ENCODE results near the gene IVNS1ABP. TPM values are rescaled to one million over a fixed set of nuclear protein-coding genes. Genes with fewer than 3 reads are reported as not detected.

Gene IVNS1ABP
- total RNA-seq, 5 donors from 2014 or later (not counting 1 experiment from before 2014, with no cell fraction given), result 125 to 292 (median 136) TPM

GRCh38 chr1:185293967-185294542, 23.0 kb downstream of the IVNS1ABP start:
- no peak for ATAC-seq (replicated peaks in 1 of 4)
- POLR2A ChIA-PET, result interaction anchor here (0.5 to 1.0 kb wide), 4 partner anchors 11 to 90 kb away, joined by 3 read pairs; no protein-coding TSS in a partner anchor

GRCh38 chr1:185292237-185292636, 24.8 kb downstream of the IVNS1ABP start:
- ATAC-seq (replicated peaks in 1 of 4) (no peak), DNase-seq (no peak)
- peaks cover 0 to 5% of the 10 kb centered on the region in 2 experiments for H3K4me1 ChIP-seq (ENCODE audit: control insufficient read depth in 1 of 2, extremely low read depth in 1 of 2, insufficient read depth in 2 of 2, low read length in 2 of 2)
- Mint-ChIP-seq H3K27ac (peak overlapping the region; percentile 18 to 60), H3K36me3 (peaks cover 46% of the 10 kb centered on the region), H3K9me3 (no peaks in the 10 kb centered on the region), H3K4me3 (no peak overlapping the region), H3K27me3 (no peaks in the 10 kb centered on the region), H3K4me1 (peaks cover 32 to 39% (median 35%) of the 10 kb centered on the region in 3 donors)
- POLR2A ChIA-PET, result interaction anchor here in 1 of 2 donors (0.6 to 1.0 kb wide), 7 partner anchors 9 to 429 kb away, joined by 3 to 11 read pairs (median 4); no protein-coding TSS in a partner anchor
- H3K27ac ChIP-seq (ENCODE audit: low read length), result no peak overlapping the region
- WGBS (ENCODE audit: insufficient coverage), result 100% methylated on average over 1 of the region's 5 CpGs
- no peaks in the 10 kb centered on the region for H3K9me3 ChIP-seq
- H3K27me3 ChIP-seq (replicated peaks in 1 of 2; ENCODE audit: control insufficient read depth in 2 of 2, extremely low read depth in 1 of 2, insufficient read depth in 2 of 2, low read length in 1 of 2), result no peaks in the 10 kb centered on the region
- H3K4me3 ChIP-seq (ENCODE audit: control insufficient read depth in 1 of 2, extremely low read depth in 1 of 2, low read length in 1 of 2), result no peak overlapping the region
- peaks cover 0 to 13% of the 10 kb centered on the region in 2 donors for H3K36me3 ChIP-seq (ENCODE audit: control insufficient read depth in 2 of 2, extremely low read depth in 1 of 2, insufficient read depth in 1 of 2, low read length in 1 of 2)
- CTCF ChIA-PET, result interaction anchor here (0.6 to 0.7 kb wide), 4 partner anchors 171 to 378 kb away, joined by 3 to 4 read pairs (median 3); no protein-coding TSS in a partner anchor

More at GRCh38 chr1:185293967-185294542, 23.0 kb downstream of the IVNS1ABP start:
- Mint-ChIP-seq H3K27me3 (no peaks in the 10 kb centered on the region), H3K4me1 (peaks cover 22 to 34% (median 25%) of the 10 kb centered on the region in 3 donors), H3K9me3 (no peaks in the 10 kb centered on the region), H3K27ac (peak overlapping the region in 1 of 2 donors; percentile 55), H3K4me3 (no peak overlapping the region), H3K36me3 (peaks cover 56% of the 10 kb centered on the region)
- H3K27ac ChIP-seq (ENCODE audit: low read length), result no peak overlapping the region
- H3K36me3 ChIP-seq (ENCODE audit: control insufficient read depth in 2 of 2, extremely low read depth in 1 of 2, insufficient read depth in 1 of 2, low read length in 1 of 2), result peaks cover 7 to 30% of the 10 kb centered on the region in 2 donors
- no peak overlapping the region for H3K4me3 ChIP-seq (ENCODE audit: control insufficient read depth in 1 of 2, extremely low read depth in 1 of 2, low read length in 1 of 2)
- CTCF ChIA-PET, result interaction anchor here (0.7 to 1.3 kb wide), 4 partner anchors 11 to 387 kb away, joined by 3 read pairs; no protein-coding TSS in a partner anchor
- H3K9me3 ChIP-seq, result no peaks in the 10 kb centered on the region
- H3K27me3 ChIP-seq (replicated peaks in 1 of 2; ENCODE audit: control insufficient read depth in 2 of 2, extremely low read depth in 1 of 2, insufficient read depth in 2 of 2, low read length in 1 of 2), result no peaks in the 10 kb centered on the region
- peaks cover 0 to 5% of the 10 kb centered on the region in 2 experiments for H3K4me1 ChIP-seq (ENCODE audit: control insufficient read depth in 1 of 2, extremely low read depth in 1 of 2, insufficient read depth in 2 of 2, low read length in 2 of 2)
- no peak for DNase-seq
- WGBS (ENCODE audit: insufficient coverage), result no CpG with 5 or more reads among the region's 1 CpG

GRCh38 chr1:185291652-185292051, 25.4 kb downstream of the IVNS1ABP start:
- Mint-ChIP-seq H3K27ac (peak overlapping the region in 1 of 2 donors; percentile 71), H3K4me1 (peaks cover 31 to 39% (median 37%) of the 10 kb centered on the region in 3 donors), H3K27me3 (no peaks in the 10 kb centered on the region), H3K4me3 (no peak overlapping the region), H3K9me3 (no peaks in the 10 kb centered on the region), H3K36me3 (peaks cover 43% of the 10 kb centered on the region)
- no CpG with 5 or more reads among the region's 1 CpG for WGBS (ENCODE audit: insufficient coverage)
- Histone ChIP-seq H3K27me3 (replicated peaks in 1 of 2; ENCODE audit: control insufficient read depth in 2 of 2, extremely low read depth in 1 of 2, insufficient read depth in 2 of 2, low read length in 1 of 2) (no peaks in the 10 kb centered on the region), H3K36me3 (ENCODE audit: control insufficient read depth in 2 of 2, extremely low read depth in 1 of 2, insufficient read depth in 1 of 2, low read length in 1 of 2) (peaks cover 0 to 8% of the 10 kb centered on the region in 2 donors), H3K9me3 (no peaks in the 10 kb centered on the region), H3K4me1 (ENCODE audit: control insufficient read depth in 1 of 2, extremely low read depth in 1 of 2, insufficient read depth in 2 of 2, low read length in 2 of 2) (peaks cover 0 to 5% of the 10 kb centered on the region in 2 experiments), H3K4me3 (ENCODE audit: control insufficient read depth in 1 of 2, extremely low read depth in 1 of 2, low read length in 1 of 2) (no peak overlapping the region), H3K27ac (ENCODE audit: low read length) (no peak overlapping the region)
- ATAC-seq (replicated peaks in 1 of 4) (no peak), DNase-seq (peak in 1 of 35 experiments; percentile 4)
- CTCF ChIA-PET, result interaction anchor here (0.6 to 0.7 kb wide), 3 partner anchors 171 to 320 kb away, joined by 3 to 4 read pairs (median 3); no protein-coding TSS in a partner anchor
- POLR2A ChIA-PET, result interaction anchor here (0.7 to 1.5 kb wide), 9 partner anchors 9 to 429 kb away, joined by 3 to 11 read pairs (median 4); partner anchors contain the start of gene IVNS1ABP (in 1 of the 2)

GRCh38 chr1:185291159-185291558, 25.9 kb downstream of the IVNS1ABP start:
- H3K36me3 Mint-ChIP-seq, result peaks cover 38% of the 10 kb centered on the region
- Histone ChIP-seq H3K36me3 (ENCODE audit: control insufficient read depth in 2 of 2, extremely low read depth in 1 of 2, insufficient read depth in 1 of 2, low read length in 1 of 2) (peaks cover 0 to 3% of the 10 kb centered on the region in 2 donors), H3K27me3 (replicated peaks in 1 of 2; ENCODE audit: control insufficient read depth in 2 of 2, extremely low read depth in 1 of 2, insufficient read depth in 2 of 2, low read length in 1 of 2) (no peaks in the 10 kb centered on the region), H3K27ac (ENCODE audit: low read length) (no peak overlapping the region), H3K4me1 (ENCODE audit: control insufficient read depth in 1 of 2, extremely low read depth in 1 of 2, insufficient read depth in 2 of 2, low read length in 2 of 2) (peaks cover 0 to 5% of the 10 kb centered on the region in 2 experiments), H3K9me3 (no peaks in the 10 kb centered on the region), H3K4me3 (ENCODE audit: control insufficient read depth in 1 of 2, extremely low read depth in 1 of 2, low read length in 1 of 2) (no peak overlapping the region)
- ATAC-seq (replicated peaks in 1 of 4), result peak in 1 of 4 experiments; percentile 28
- H3K4me3 Mint-ChIP-seq, result no peak overlapping the region
- peaks cover 30 to 40% (median 39%) of the 10 kb centered on the region in 3 donors for H3K4me1 Mint-ChIP-seq
- H3K27me3 Mint-ChIP-seq, result no peaks in the 10 kb centered on the region
- CTCF ChIA-PET, result no interaction called here
- peak overlapping the region; percentile 44 to 61 for H3K27ac Mint-ChIP-seq
- no CpG with 5 or more reads among the region's 1 CpG for WGBS (ENCODE audit: insufficient coverage)
- H3K9me3 Mint-ChIP-seq, result no peaks in the 10 kb centered on the region
- DNase-seq, result no peak
- POLR2A ChIA-PET, result interaction anchor here (0.7 to 1.5 kb wide), 6 partner anchors 9 to 110 kb away, joined by 3 to 5 read pairs (median 3); partner anchors contain the start of gene IVNS1ABP (in 1 of the 2)

GRCh38 chr1:185289880-185290279, 27.2 kb downstream of the IVNS1ABP start:
- Histone ChIP-seq H3K27me3 (replicated peaks in 1 of 2; ENCODE audit: control insufficient read depth in 2 of 2, extremely low read depth in 1 of 2, insufficient read depth in 2 of 2, low read length in 1 of 2) (no peaks in the 10 kb centered on the region), H3K27ac (ENCODE audit: low read length) (no peak overlapping the region), H3K4me3 (ENCODE audit: control insufficient read depth in 1 of 2, extremely low read depth in 1 of 2, low read length in 1 of 2) (no peak overlapping the region), H3K9me3 (no peaks in the 10 kb centered on the region), H3K4me1 (ENCODE audit: control insufficient read depth in 1 of 2, extremely low read depth in 1 of 2, insufficient read depth in 2 of 2, low read length in 2 of 2) (peaks cover 3 to 7% of the 10 kb centered on the region in 2 experiments), H3K36me3 (ENCODE audit: control insufficient read depth in 2 of 2, extremely low read depth in 1 of 2, insufficient read depth in 1 of 2, low read length in 1 of 2) (no peaks in the 10 kb centered on the region)
- Mint-ChIP-seq H3K9me3 (no peaks in the 10 kb centered on the region), H3K27ac (no peak overlapping the region), H3K4me3 (no peak overlapping the region), H3K4me1 (peaks cover 40 to 50% (median 49%) of the 10 kb centered on the region in 3 donors), H3K36me3 (peaks cover 28% of the 10 kb centered on the region), H3K27me3 (no peaks in the 10 kb centered on the region)
- DNase-seq, result no peak
- ATAC-seq (replicated peaks in 1 of 4), result no peak
- POLR2A ChIA-PET, result no interaction called here
- CTCF ChIA-PET, result no interaction called here

GRCh38 chr1:185288435-185288834, 28.6 kb downstream of the IVNS1ABP start:
- Histone ChIP-seq H3K27me3 (replicated peaks in 1 of 2; ENCODE audit: control insufficient read depth in 2 of 2, extremely low read depth in 1 of 2, insufficient read depth in 2 of 2, low read length in 1 of 2) (no peaks in the 10 kb centered on the region), H3K4me3 (ENCODE audit: control insufficient read depth in 1 of 2, extremely low read depth in 1 of 2, low read length in 1 of 2) (no peak overlapping the region), H3K9me3 (no peaks in the 10 kb centered on the region), H3K36me3 (ENCODE audit: control insufficient read depth in 2 of 2, extremely low read depth in 1 of 2, insufficient read depth in 1 of 2, low read length in 1 of 2) (no peaks in the 10 kb centered on the region), H3K4me1 (ENCODE audit: control insufficient read depth in 1 of 2, extremely low read depth in 1 of 2, insufficient read depth in 2 of 2, low read length in 2 of 2) (peaks cover 7 to 9% of the 10 kb centered on the region in 2 experiments), H3K27ac (ENCODE audit: low read length) (no peak overlapping the region)
- Mint-ChIP-seq H3K4me3 (no peak overlapping the region), H3K4me1 (peaks cover 51 to 60% (median 53%) of the 10 kb centered on the region in 3 donors), H3K27ac (peak overlapping the region; percentile 52 to 68), H3K36me3 (peaks cover 17% of the 10 kb centered on the region), H3K27me3 (no peaks in the 10 kb centered on the region), H3K9me3 (no peaks in the 10 kb centered on the region)
- no peak for ATAC-seq (replicated peaks in 1 of 4)
- DNase-seq, result no peak
- ChIA-PET CTCF (no interaction called here), POLR2A (no interaction called here)
- no CpG with 5 or more reads among the region's 3 CpGs for WGBS (ENCODE audit: insufficient coverage)

All from T-cell (primary cell).